Measurements from ENCODE around the gene SP100.
"Not testable (repeated sequence)": the region's sequence is repeated elsewhere in the genome, so short reads cannot be mapped to it uniquely, and the experiment has no call there.

SP100 gene

GRCh38 chr2:230475143-230475542 is 59.1 kb downstream of the SP100 start:
- H3K9me3 Mint-ChIP-seq, result peaks cover 2% of the 10 kb centered on the region
- no peak overlapping the region for H3K27ac Mint-ChIP-seq
- no peaks in the 10 kb centered on the region for H3K4me1 Mint-ChIP-seq
- H3K4me3 Mint-ChIP-seq, result no peak overlapping the region
- peaks cover 5% of the 10 kb centered on the region for H3K27me3 Mint-ChIP-seq (ENCODE audit: low read depth)
- TF ChIP-seq CTCF (IDR thresholded peaks at IDR 0.05; ENCODE audit: unreplicated experiment in 3 of 3), result no peak
- no peaks in the 10 kb centered on the region for H3K36me3 Mint-ChIP-seq (ENCODE audit: low read depth)

GRCh38 chr2:230485801-230486341 is 69.9 kb downstream of the SP100 start:
- Mint-ChIP-seq H3K27ac (no peak overlapping the region), H3K4me1 (no peaks in the 10 kb centered on the region), H3K27me3 (ENCODE audit: low read depth) (peaks cover 4% of the 10 kb centered on the region), H3K36me3 (ENCODE audit: low read depth) (no peaks in the 10 kb centered on the region), H3K4me3 (no peak overlapping the region), H3K9me3 (peaks cover 15% of the 10 kb centered on the region)
- no peak for TF ChIP-seq CTCF (IDR thresholded peaks at IDR 0.05; ENCODE audit: unreplicated experiment in 3 of 3)

- H3K4me1 Mint-ChIP-seq; H3K27ac Mint-ChIP-seq; H3K36me3 Mint-ChIP-seq (ENCODE audit: low read depth); H3K4me3 Mint-ChIP-seq; H3K27me3 Mint-ChIP-seq (ENCODE audit: low read depth): not testable (repeated sequence)
- H3K9me3 Mint-ChIP-seq, result peaks cover 17% of the 10 kb centered on the region
Observed at GRCh38 chr2:230491219-230491618, 75.2 kb downstream of the SP100 start.

GRCh38 chr2:230492107-230492506 is 76.1 kb downstream of the SP100 start:
- TF ChIP-seq CTCF (IDR thresholded peaks at IDR 0.05; ENCODE audit: unreplicated experiment in 3 of 3), result no peak
- H3K4me1 Mint-ChIP-seq, result no peaks in the 10 kb centered on the region
- H3K36me3 Mint-ChIP-seq (ENCODE audit: low read depth), result no peaks in the 10 kb centered on the region
- peaks cover 17% of the 10 kb centered on the region for H3K9me3 Mint-ChIP-seq
- no peak overlapping the region for H3K4me3 Mint-ChIP-seq
- no peak overlapping the region for H3K27ac Mint-ChIP-seq
- H3K27me3 Mint-ChIP-seq (ENCODE audit: low read depth), result peaks cover 2% of the 10 kb centered on the region

GRCh38 chr2:230494980-230495379 is 79.0 kb downstream of the SP100 start:
- H3K36me3 Mint-ChIP-seq (ENCODE audit: low read depth), result no peaks in the 10 kb centered on the region
- no peak for TF ChIP-seq CTCF (IDR thresholded peaks at IDR 0.05; ENCODE audit: unreplicated experiment in 3 of 3)
- H3K4me3 Mint-ChIP-seq, result no peak overlapping the region
- H3K27me3 Mint-ChIP-seq (ENCODE audit: low read depth), result no peaks in the 10 kb centered on the region
- H3K27ac Mint-ChIP-seq, result no peak overlapping the region
- no peaks in the 10 kb centered on the region for H3K4me1 Mint-ChIP-seq
- peaks cover 11% of the 10 kb centered on the region for H3K9me3 Mint-ChIP-seq

- Mint-ChIP-seq H3K27ac (no peak overlapping the region), H3K36me3 (ENCODE audit: low read depth) (no peaks in the 10 kb centered on the region), H3K27me3 (ENCODE audit: low read depth) (no peaks in the 10 kb centered on the region), H3K9me3 (peaks cover 3% of the 10 kb centered on the region), H3K4me3 (no peak overlapping the region), H3K4me1 (no peaks in the 10 kb centered on the region)
- no peak for TF ChIP-seq CTCF (IDR thresholded peaks at IDR 0.05; ENCODE audit: unreplicated experiment in 3 of 3)
Observed at GRCh38 chr2:230496891-230497290, 80.9 kb downstream of the SP100 start.

Measured in nephron (organoid).